ENCODE results near the gene CDK18.
"Not testable (repeated sequence)": the region's sequence is repeated elsewhere in the genome, so short reads cannot be mapped to it uniquely, and the experiment has no call there.

The CDK18 gene

DNA sequence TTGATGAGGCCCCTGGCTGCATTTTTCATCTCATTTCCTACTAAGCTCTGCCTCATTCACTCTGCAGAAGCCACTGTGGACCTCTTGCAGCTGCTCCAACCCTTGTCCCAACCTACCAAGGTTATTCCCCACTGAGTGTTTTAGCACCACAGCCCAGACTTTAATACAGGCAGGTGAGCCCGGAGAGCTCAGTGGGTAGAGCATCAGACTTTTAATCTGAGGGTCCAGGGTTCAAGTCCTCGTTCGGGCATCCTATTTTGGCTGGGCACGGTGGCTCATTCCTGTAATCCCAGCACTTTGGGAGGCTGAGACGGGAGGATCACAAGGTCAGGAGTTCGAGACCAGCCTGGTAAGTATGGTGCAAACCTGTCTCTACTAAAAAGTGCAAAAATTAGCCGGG is 30.5 kb upstream of the CDK18 start:
- POLR2A ChIA-PET (ENCODE audit: low non-redundant PET): no interaction called here
- no peak for DNase-seq (ENCODE audit: low spot score)
- H3K27ac ChIP-seq: no peak overlapping the region
- TF ChIP-seq, protein P1, sequence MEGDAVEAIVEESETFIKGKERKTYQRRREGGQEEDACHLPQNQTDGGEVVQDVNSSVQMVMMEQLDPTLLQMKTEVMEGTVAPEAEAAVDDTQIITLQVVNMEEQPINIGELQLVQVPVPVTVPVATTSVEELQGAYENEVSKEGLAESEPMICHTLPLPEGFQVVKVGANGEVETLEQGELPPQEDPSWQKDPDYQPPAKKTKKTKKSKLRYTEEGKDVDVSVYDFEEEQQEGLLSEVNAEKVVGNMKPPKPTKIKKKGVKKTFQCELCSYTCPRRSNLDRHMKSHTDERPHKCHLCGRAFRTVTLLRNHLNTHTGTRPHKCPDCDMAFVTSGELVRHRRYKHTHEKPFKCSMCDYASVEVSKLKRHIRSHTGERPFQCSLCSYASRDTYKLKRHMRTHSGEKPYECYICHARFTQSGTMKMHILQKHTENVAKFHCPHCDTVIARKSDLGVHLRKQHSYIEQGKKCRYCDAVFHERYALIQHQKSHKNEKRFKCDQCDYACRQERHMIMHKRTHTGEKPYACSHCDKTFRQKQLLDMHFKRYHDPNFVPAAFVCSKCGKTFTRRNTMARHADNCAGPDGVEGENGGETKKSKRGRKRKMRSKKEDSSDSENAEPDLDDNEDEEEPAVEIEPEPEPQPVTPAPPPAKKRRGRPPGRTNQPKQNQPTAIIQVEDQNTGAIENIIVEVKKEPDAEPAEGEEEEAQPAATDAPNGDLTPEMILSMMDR (conservative IDR thresholded peaks at IDR 0.05; ENCODE audit: low read depth): no peak
- CTCF ChIA-PET: interaction anchor here (0.6 to 1.4 kb wide), 3 partner anchors 17 to 201 kb away, joined by 3 read pairs; no protein-coding TSS in a partner anchor

DNA sequence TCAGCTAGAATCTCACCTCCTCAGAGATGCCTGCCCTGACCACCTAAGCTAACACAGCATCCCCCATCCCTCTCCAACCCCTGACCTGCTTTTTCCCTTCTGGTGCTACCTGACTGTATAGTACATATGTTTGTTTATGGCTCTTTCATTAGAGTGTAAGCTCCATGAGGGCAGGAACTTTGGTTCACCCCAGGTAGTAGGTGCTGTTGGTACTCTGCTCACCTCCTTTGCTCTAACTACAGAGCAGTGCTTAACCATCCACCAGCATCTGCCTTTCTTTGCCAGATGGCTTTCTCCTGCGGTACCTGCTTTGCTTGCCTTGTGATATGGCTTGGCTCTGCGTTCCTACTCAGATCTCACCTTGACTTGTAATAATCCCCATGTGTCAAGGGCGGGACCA is 29.9 kb upstream of the CDK18 start:
- H3K27ac ChIP-seq: no peak overlapping the region
- CTCF ChIA-PET: interaction anchor here (1.0 to 1.4 kb wide), 2 partner anchors 78 to 201 kb away, joined by 3 read pairs; no protein-coding TSS in a partner anchor
- POLR2A ChIA-PET (ENCODE audit: low non-redundant PET): no interaction called here
- TF ChIP-seq, protein P1 (conservative IDR thresholded peaks at IDR 0.05; ENCODE audit: low read depth): no peak
- DNase-seq (ENCODE audit: low spot score): no peak

DNA sequence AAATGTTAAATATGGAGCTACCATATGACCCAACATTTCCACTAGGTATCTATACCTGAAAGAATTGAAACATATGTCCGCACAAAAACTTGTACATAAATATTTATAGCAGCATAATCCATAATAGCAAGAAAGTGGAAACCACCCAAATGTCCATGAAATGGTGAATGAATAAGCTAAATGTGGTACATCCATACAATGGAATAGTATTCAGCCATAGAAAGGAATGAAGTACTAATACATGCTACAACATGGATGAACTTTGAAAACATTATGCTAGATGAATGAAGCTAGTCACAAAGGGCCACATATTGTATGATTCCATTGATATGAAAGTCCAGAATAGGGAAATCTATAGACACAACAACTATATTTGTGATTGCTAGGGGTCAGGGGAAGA is 28.6 kb upstream of the CDK18 start:
- DNase-seq (ENCODE audit: low spot score): no peak
- H3K27ac ChIP-seq: no peak overlapping the region
- ChIA-PET CTCF (interaction anchor here (0.5 to 2.5 kb wide), 3 partner anchors 10 to 418 kb away, joined by 3 to 12 read pairs (median 5); no protein-coding TSS in a partner anchor), POLR2A (ENCODE audit: low non-redundant PET) (no interaction called here)
- TF ChIP-seq, protein P1 (conservative IDR thresholded peaks at IDR 0.05; ENCODE audit: low read depth): no peak

DNA sequence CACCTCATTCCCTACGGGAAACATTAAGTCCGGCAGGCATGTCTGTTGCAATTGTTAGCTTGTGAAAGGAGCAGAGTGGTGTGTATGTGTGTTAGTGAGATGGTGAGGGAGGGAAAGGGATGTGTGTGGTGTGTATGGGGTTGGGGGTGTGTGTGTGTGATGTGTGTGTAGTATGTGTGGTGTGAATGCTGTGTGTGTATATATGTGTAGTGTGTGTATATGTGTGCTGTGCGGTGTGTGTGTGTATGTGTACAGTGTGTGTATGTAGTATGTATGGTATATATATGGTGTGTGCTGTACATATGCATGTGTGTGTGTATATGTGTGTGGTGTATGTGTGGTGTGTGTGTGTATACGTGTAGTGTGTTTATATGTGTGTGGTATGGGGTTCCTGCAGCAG is 27.8 kb upstream of the CDK18 start:
- POLR2A ChIA-PET (ENCODE audit: low non-redundant PET): interaction anchor here (0.7 kb wide), 1 partner anchor 35 kb away, joined by 3 read pairs; no protein-coding TSS in a partner anchor
- CTCF ChIA-PET: interaction anchor here (1.9 to 2.5 kb wide), 3 partner anchors 9 to 38 kb away, joined by 7 to 12 read pairs (median 9); no protein-coding TSS in a partner anchor
- TF ChIP-seq, protein P1 (conservative IDR thresholded peaks at IDR 0.05; ENCODE audit: low read depth): no peak

DNA sequence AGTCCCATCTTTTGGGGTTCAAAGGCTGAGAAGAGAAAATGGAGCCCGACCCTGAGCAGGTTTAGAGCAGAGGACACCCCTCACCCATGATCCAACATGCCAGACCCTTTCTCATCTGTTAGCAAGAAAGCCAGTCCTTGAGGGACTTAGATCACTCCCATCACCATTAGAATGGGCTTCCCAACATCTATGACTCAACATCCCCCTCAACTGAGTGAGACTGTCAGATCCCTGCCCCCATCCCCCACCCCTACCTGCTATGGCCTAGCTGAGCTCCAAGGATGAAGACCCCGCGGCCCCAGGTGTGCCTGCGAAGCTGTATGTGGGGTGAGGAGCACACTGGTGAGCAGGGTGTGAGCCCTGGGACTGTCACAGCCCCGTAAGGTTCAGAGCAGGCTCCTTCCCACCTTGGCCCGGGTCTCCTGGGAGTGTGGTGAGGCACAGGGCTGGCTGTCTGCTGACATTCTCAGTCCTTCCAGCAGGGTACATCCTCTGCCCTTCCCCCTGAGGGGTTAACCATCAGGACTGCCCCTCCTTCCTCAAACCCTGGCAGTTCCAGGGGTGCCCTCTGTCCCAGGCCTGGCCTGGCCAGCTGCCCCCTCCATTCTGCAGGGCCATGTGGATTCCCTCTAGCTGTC is 27.2 kb upstream of the CDK18 start:
- ChIA-PET POLR2A (ENCODE audit: low non-redundant PET) (no interaction called here), CTCF (interaction anchor here (1.0 to 2.5 kb wide), 7 partner anchors 8 to 114 kb away, joined by 3 to 12 read pairs (median 6); no protein-coding TSS in a partner anchor)
- H3K27ac ChIP-seq: peak overlapping the region; percentile 91
- TF ChIP-seq, protein P1 (conservative IDR thresholded peaks at IDR 0.05; ENCODE audit: low read depth): no peak
- peak; percentile 46 for DNase-seq (ENCODE audit: low spot score)

More for the DNA sequence above, 27.8 kb upstream of the CDK18 start:
- H3K27ac ChIP-seq: no peak overlapping the region
- DNase-seq (ENCODE audit: low spot score): no peak

DNA sequence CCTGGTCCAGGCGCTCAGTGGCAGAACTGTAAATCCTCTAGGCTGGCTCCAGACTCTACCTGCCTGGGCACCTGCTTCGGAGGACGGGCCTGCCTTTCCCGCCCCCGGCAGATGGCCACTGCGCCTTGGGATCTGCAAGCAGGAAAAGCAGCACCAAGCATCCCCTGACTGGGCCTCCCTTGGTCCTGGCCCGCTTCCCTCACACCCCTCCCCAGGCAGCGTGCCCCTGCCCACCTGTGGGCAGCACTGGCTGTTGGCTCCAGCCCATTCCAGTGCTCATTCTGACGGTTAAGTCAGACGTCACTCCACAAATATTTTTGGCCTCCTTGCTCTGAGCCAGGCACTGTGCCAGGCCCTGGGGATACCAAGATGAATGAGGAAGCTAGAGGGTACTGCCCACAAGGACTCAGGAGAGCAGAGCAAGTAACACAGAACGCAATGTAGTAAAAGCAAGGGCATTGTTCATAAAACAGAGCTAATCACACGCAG is 26.7 kb upstream of the CDK18 start:
- TF ChIP-seq, protein P1 (conservative IDR thresholded peaks at IDR 0.05; ENCODE audit: low read depth): no peak
- ChIA-PET POLR2A (ENCODE audit: low non-redundant PET) (interaction anchor here (0.6 to 0.8 kb wide), 2 partner anchors 28 to 110 kb away, joined by 3 read pairs; no protein-coding TSS in a partner anchor), CTCF (interaction anchor here (0.8 to 2.3 kb wide), 9 partner anchors 10 to 114 kb away, joined by 3 to 9 read pairs (median 5); no protein-coding TSS in a partner anchor)
- peak overlapping the region; percentile 91 for H3K27ac ChIP-seq
- DNase-seq (ENCODE audit: low spot score): peak; percentile 94

DNA sequence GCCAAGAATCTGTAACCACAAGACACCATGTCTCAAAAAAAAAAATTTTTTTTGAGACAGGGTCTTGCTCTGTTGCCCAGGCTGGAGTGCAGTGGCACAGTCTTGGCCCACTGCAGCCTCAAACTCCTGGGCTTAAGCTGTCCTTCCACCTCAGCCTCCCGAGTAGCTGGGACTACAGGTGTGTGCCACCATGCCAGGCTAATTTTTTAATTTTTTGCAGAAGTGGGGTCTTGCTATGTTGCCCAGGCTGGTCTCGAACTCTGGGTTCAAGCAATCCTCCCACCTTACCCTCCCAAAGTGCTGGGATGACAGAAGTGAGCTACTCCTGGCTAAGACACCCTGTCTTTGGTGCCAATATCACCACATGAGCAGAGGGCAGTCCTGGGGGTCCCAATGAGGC is 25.5 kb upstream of the CDK18 start:
- POLR2A ChIA-PET (ENCODE audit: low non-redundant PET): not testable (repeated sequence)
- peak overlapping the region; percentile 91 for H3K27ac ChIP-seq

More for the DNA sequence above, 25.5 kb upstream of the CDK18 start:
- CTCF ChIA-PET: interaction anchor here (0.6 to 2.3 kb wide), 6 partner anchors 26 to 113 kb away, joined by 3 to 9 read pairs (median 3); no protein-coding TSS in a partner anchor
- not testable (repeated sequence) for DNase-seq (ENCODE audit: low spot score)

Data from RWPE1 (cell line).